ENCODE measurements around the gene RAB40B.

DNA sequence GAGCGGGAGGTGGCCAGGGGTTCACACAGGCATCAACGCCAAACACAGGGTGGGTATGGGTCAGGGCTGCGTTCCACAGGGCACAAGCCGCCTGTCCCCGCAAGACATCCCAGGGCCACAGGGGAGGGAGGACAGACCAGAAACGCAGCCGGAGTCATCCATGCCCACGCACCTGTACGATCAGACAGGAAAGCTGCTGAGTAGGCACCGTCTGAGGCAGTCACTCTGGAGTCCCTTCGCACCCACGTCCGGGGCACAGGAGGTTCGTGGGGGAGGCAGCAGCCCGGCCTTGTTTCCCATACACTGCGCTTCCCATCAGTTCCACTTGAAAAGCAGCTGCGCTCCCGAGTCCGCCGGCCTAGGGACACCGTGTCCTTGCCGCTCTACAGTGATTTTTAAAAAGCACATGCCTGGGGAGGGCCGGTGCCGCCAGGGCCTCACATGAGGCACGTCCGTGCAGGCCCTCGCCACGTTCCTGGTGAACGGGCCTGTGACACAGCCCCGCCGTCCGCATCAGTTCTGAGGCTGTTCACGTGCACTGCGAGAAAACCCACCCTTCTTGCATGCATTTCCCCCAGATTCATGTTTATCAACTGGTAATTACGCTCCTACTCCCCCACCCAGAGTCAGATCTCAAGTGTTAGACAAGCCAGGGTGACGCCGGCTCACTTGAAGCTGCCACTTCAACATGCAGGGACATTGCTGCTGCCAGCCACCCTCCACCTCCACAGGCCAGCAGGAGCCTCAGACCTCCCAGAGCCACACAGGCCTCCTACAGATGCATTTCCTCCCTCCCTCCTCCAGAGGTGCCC lies 85.0 kb downstream of the RAB40B start:
- no peak for TF ChIP-seq ZFP30 (CRISPR knock-in tag; IDR thresholded peaks at IDR 0.05)
- TF ChIP-seq, protein P1, sequence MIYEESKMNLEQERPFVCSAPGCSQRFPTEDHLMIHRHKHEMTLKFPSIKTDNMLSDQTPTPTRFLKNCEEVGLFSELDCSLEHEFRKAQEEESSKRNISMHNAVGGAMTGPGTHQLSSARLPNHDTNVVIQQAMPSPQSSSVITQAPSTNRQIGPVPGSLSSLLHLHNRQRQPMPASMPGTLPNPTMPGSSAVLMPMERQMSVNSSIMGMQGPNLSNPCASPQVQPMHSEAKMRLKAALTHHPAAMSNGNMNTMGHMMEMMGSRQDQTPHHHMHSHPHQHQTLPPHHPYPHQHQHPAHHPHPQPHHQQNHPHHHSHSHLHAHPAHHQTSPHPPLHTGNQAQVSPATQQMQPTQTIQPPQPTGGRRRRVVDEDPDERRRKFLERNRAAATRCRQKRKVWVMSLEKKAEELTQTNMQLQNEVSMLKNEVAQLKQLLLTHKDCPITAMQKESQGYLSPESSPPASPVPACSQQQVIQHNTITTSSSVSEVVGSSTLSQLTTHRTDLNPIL (CRISPR knock-in tag; IDR thresholded peaks at IDR 0.05; ENCODE audit: low read depth), result no peak
- TF ChIP-seq TCF4 (CRISPR knock-in tag; IDR thresholded peaks at IDR 0.05; ENCODE audit: borderline replicate concordance), result no peak
- no peak for TF ChIP-seq BACH2 (CRISPR knock-in tag; IDR thresholded peaks at IDR 0.05; ENCODE audit: borderline replicate concordance)

Data from SK-N-SH treated with all-trans-retinoic acid at 6 μM for 48 hours (cell line).